HG03066 (cell line): Measurements from ENCODE around the gene RFX2.
"Not testable (repeated sequence)": the region's sequence is repeated elsewhere in the genome, so short reads cannot be mapped to it uniquely, and the experiment has no call there.

Source experiments
- ATAC-seq: cut with Tn5 transposase; IDR thresholded peaks from one replicate; pipeline ENCODE4 v1.9.1; 2021; ENCODE audit warnings: low read depth; ENCODE audit not compliant: unreplicated experiment

The RFX2 gene

DNA sequence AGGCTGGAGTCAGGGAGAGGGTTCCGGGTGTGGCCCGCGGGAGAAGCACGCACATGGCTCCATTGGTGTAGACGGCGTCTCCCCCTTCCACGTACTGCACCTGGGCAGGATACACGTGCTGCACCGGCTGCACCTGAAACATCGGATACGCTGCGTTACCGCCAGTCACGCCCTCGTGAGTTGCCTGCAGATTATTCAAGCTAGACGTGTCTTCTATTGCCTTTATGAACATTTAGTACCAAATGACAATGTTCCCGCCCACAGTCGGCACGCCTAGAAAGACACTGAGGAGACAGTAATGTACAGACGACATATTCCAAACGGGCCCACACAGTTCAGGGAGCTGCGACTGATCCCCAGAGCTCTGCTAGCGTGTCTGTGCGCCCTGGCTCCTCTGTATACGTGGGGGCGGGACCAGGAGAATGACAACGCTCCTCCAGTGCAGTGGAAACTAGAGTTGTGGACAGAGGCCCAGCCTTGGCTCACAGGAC, 68.3 kb downstream of the RFX2 start:
- ATAC-seq: no peak

- no peak for ATAC-seq
Measured at GRCh38 chr19:6041071-6041470, 69.2 kb downstream of the RFX2 start.

- ATAC-seq: no peak
Measured at GRCh38 chr19:6039566-6040225, 70.6 kb downstream of the RFX2 start.

- no peak for ATAC-seq
Measured at GRCh38 chr19:6038634-6039405, 71.5 kb downstream of the RFX2 start.

- no peak for ATAC-seq
Measured at GRCh38 chr19:6035026-6035425, 75.3 kb downstream of the RFX2 start.

DNA sequence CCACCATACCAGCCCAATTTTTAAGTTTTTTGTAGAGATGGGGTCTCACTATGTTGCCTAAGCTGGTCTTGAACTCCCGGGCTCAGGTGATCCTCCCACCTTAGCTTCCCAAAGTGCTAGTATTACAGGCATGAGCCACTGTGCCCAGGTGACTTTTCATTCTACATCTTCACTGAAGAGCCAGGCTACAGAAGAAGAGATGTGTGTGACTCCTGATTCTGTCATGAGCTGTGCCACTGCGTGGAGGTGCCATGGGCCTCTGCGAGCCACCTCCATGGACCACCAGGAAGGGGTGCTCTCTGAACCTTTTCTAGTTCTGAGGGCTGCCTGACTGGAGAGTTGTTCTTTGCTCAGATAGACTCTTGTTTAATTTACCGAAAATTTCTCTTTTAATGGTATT, 75.8 kb downstream of the RFX2 start:
- no peak for ATAC-seq

GRCh38 chr19:6033744-6034264, 76.5 kb downstream of the RFX2 start:
- no peak for ATAC-seq

GRCh38 chr19:6032827-6033226, 77.5 kb downstream of the RFX2 start:
- no peak for ATAC-seq

DNA sequence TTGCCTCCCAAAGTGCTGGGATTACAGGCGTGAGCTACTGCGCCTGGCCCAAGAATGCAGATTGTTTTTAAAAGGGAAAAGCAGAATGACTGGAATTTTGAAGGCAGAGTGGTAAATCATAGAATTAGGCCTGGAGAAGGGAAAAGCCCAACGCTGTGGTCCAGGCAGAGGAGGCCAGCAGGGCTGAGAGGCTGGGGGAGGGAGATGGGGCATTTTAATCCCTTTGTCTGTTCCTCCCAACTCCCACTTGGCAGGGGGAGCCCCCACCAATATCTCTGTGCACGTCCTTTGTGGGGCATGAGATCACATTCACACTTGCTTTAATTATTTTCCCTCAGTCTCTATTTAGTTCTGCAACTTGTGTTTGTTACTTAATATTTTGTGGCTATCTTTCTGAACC, 77.9 kb downstream of the RFX2 start:
- no peak for ATAC-seq

GRCh38 chr19:6030214-6030507, 80.1 kb downstream of the RFX2 start:
- no peak for ATAC-seq

DNA sequence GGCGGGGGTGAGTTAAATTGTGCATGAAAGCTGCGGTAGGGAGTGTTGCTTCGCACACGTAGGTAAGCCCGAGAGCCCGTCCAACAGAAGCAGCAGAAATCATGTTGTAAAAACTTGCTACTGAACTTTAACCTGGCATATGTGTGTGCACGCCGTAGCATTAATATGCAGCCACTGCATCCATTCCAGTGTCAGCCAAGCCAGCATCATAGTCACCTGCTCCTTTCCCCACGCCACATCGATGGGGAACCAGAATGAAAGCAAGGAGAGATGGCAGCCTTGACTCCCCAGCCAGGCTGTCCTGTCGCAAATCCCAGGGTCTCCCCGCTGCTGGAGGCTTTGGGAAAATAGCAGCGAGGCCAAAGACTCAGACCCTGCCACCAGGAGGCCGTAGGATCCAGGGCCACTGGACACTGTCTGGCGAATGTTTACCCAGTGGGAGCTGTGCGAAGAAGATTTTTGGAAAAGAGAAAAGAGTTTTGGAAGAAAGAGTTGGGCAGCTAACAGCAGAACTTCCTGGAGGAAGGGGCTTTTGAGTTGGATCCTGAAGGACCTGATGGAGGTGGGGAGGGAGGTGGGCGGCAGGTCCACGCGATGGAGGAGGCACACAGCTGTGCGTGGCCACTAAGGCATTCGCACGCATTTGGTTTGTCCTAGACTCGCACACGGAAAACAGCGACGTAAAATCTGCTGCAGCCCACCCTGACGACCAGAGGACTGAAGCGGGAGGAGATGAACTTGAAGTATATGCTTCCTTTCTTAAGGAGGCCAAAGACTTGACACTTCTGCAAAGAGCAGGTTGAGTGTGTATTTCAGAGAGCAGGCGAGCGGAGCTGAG, 83.7 kb downstream of the RFX2 start:
- ATAC-seq: no peak

GRCh38 chr19:6024756-6025155, 85.5 kb downstream of the RFX2 start:
- ATAC-seq: not testable (repeated sequence)

DNA sequence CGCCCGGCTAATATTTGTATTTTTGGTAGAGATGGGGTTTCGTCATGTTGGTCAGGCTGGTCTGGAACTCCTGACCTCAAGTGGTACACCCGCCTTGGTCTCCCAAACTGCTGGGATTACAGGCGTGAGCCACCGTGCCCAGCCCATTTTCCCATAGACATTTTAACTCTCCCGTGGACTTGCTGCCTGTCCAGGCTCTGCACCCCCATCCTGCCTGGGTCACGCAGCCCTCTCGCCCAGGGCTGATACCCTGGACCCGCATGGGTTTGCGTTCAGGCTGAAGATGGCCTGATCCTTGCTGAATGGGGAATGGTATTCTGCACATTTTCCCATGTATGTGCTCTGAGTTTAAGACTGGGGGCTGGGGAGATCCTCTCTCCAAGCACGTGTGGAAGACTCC, 86.4 kb downstream of the RFX2 start:
- ATAC-seq: no peak

- no peak for ATAC-seq
Measured at GRCh38 chr19:6023085-6023682, 87.1 kb downstream of the RFX2 start.

DNA sequence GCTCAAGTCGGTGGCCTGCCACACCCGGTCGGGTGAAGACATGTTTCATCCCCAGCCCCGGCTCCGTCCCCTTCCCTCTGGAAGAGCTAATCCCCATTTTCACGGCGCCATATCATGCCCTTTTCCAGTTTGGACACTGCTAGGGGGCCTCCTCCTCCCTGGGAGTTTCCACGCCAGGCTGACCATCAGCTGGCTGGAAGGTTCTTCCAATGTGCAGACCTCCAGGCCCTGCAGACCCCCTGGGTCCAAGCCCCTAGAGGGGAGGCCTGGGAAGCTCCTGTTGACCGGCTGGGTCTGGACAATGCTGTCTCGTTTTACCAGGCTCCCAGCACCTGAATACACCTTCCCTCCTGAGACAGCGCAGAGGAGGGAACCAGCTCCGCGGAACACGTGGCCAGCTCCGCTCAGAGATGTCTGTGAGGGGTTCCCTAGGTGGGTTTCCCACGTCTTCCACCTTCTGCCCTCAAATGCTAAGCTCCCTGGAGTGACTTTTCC, 87.7 kb downstream of the RFX2 start:
- no peak for ATAC-seq

DNA sequence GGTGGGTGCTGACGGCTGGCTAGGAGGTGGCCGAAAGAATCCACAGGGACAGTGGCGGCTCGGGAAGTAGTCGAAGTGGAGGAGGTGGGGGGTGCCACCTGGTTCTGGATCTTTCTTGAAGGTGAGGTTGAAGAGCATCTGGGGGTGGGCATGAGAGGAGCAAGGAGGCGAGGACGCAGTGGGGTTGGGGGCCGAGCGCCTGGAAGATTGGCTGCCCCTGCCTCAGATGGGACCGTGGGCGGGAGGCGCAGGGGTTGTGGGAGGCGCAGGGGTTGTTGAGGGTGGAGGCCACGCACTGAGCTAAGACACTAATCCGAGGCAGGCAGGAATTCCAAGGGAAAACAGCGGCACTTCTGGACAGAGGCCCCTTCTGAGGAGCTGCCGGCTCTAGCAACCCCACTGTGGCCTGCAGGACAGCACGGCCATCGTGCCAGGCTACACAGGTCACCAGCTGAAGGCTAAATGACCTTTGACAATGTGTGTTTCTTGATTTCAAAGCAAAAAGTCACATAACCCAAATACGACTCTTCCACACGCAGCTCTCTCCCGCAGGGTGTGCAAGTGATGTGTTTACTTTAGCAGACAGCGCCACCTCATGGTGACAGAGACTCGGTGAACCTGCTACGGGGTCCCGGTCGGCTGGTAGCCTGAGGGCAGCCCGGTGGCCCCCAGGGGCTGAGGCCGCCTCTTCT, 88.3 kb downstream of the RFX2 start:
- ATAC-seq: no peak

- no peak for ATAC-seq
Measured at GRCh38 chr19:6020972-6021805, 89.1 kb downstream of the RFX2 start.

DNA sequence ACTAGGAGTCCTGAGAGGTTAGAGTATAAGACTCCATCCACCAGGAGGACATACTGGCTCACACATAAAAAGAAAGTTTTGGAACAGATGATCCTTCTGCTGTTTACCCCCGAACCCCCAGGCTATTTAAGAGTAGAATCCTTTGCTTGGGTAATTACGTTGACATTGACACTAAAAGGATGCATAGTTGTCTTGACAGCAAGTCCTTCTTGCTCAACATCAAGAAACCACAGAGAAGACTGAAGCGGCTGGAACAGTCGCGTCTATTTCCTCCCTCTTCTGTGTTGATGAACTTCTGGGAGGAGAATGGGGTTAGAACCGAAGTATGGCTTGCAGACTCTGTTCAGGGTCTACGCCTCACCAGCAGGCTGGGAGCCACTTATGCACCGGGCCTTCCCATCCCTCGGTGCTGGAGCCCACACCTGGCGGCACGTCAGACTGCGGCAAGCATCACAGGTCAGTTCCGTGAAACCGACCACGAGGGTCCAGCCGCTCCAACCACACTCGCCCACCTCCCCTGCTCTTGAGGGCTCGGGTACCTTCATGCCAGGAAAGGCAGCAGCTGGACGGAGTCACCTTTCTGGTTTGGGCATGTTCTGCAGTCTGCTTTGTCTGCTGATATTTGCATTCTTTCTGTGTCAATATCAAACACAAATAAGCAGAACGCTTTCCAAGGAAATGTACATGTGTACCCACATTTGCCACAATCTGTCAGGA, 90.0 kb downstream of the RFX2 start:
- no peak for ATAC-seq

- ATAC-seq: no peak
Measured at GRCh38 chr19:6018786-6019185, 91.5 kb downstream of the RFX2 start.
